ENCODE data around the gene POLD3. TPM values are rescaled to one million over a fixed set of nuclear protein-coding genes. Genes with fewer than 3 reads are reported as not detected.
"Not testable (repeated sequence)": the region's sequence is repeated elsewhere in the genome, so short reads cannot be mapped to it uniquely, and the experiment has no call there.

POLD3 gene
- total RNA-seq, 1 experiment from 2014 or later, result 19.5 TPM

DNA sequence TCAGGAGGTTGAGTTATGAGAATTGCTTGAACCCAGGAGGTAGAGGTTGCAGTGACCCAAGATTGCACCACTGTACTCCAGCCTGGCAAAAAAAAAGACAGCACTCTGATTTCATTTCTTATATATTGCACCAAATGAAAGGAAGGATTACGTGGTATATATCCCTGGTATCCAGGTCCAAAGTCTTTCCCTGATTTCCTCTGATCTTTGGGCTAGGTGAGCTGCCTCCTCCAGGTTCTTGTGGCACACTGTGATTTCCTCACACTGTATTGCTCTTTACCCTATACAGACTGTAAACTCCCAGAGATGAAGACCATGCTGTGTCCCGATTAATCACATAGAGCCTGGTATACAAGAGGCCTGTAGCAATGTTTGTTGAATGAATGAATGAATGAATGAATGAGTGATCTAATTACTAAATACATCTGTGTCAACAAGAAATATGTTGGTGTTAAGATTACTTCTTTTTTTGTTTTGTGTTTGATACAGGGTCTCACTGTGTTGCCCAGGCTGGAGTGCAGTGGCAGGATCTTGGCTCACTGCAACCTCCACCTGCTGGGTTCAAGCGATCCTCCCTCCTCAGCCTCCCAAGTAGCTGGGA, 9.3 kb upstream of the POLD3 start:
- ChIA-PET CTCF (interaction anchor here (0.7 kb wide), 1 partner anchor 13 kb away, joined by 3 read pairs; no protein-coding TSS in a partner anchor), POLR2A (interaction anchor here (0.6 to 2.4 kb wide), 2 partner anchors 9 to 507 kb away, joined by 3 to 9 read pairs; partner anchors contain the start of gene POLD3)
- no TSS peak for BruUV-seq (replicated peaks)
- Mint-ChIP-seq H3K9me3 (ENCODE audit: unreplicated experiment) (no peaks in the 10 kb centered on the region), H3K27ac (ENCODE audit: low read depth, unreplicated experiment) (no peak overlapping the region), H3K27me3 (ENCODE audit: insufficient read depth, unreplicated experiment) (no peaks in the 10 kb centered on the region), H3K36me3 (ENCODE audit: insufficient read depth, unreplicated experiment) (no peaks in the 10 kb centered on the region), H3K4me3 (ENCODE audit: unreplicated experiment) (no peak overlapping the region), H3K4me1 (ENCODE audit: insufficient read depth, unreplicated experiment) (no peaks in the 10 kb centered on the region)
- TF ChIP-seq, protein P1, sequence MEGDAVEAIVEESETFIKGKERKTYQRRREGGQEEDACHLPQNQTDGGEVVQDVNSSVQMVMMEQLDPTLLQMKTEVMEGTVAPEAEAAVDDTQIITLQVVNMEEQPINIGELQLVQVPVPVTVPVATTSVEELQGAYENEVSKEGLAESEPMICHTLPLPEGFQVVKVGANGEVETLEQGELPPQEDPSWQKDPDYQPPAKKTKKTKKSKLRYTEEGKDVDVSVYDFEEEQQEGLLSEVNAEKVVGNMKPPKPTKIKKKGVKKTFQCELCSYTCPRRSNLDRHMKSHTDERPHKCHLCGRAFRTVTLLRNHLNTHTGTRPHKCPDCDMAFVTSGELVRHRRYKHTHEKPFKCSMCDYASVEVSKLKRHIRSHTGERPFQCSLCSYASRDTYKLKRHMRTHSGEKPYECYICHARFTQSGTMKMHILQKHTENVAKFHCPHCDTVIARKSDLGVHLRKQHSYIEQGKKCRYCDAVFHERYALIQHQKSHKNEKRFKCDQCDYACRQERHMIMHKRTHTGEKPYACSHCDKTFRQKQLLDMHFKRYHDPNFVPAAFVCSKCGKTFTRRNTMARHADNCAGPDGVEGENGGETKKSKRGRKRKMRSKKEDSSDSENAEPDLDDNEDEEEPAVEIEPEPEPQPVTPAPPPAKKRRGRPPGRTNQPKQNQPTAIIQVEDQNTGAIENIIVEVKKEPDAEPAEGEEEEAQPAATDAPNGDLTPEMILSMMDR (IDR thresholded peaks at IDR 0.05; ENCODE audit: unreplicated experiment), result no peak
- intact Hi-C loops (cut with micrococcal nuclease), result no loop called here
- no peak for DNase-seq (ENCODE audit: unreplicated experiment)

- H3K27me3 Mint-ChIP-seq (ENCODE audit: insufficient read depth, unreplicated experiment); H3K4me3 Mint-ChIP-seq (ENCODE audit: unreplicated experiment); H3K27ac Mint-ChIP-seq (ENCODE audit: low read depth, unreplicated experiment); CTCF ChIA-PET; intact Hi-C loops (cut with micrococcal nuclease); DNase-seq (ENCODE audit: unreplicated experiment); POLR2A ChIA-PET; BruUV-seq (replicated peaks); H3K9me3 Mint-ChIP-seq (ENCODE audit: unreplicated experiment): not testable (repeated sequence)
- Mint-ChIP-seq H3K36me3 (ENCODE audit: insufficient read depth, unreplicated experiment) (peaks cover 12% of the 10 kb centered on the region), H3K4me1 (ENCODE audit: insufficient read depth, unreplicated experiment) (peaks cover 20% of the 10 kb centered on the region)
These were observed 1.9 kb upstream of the POLD3 start for GRCh38 chr11:74590492-74590891.

- Mint-ChIP-seq H3K4me1 (ENCODE audit: insufficient read depth, unreplicated experiment) (peaks cover 20% of the 10 kb centered on the region), H3K27me3 (ENCODE audit: insufficient read depth, unreplicated experiment) (no peaks in the 10 kb centered on the region), H3K9me3 (ENCODE audit: unreplicated experiment) (no peaks in the 10 kb centered on the region), H3K27ac (ENCODE audit: low read depth, unreplicated experiment) (peak overlapping the region; percentile 94), H3K36me3 (ENCODE audit: insufficient read depth, unreplicated experiment) (peaks cover 15% of the 10 kb centered on the region), H3K4me3 (ENCODE audit: unreplicated experiment) (peak overlapping the region; percentile 85)
- TF ChIP-seq, protein P1 (IDR thresholded peaks at IDR 0.05; ENCODE audit: unreplicated experiment), result no peak
- POLR2A ChIA-PET, result interaction anchor here (0.7 to 2.6 kb wide), 15 partner anchors 10 to 744 kb away, joined by 3 to 17 read pairs (median 3); partner anchors contain the start of gene LIPT2
- CTCF ChIA-PET, result interaction anchor here (0.7 kb wide), 1 partner anchor 139 kb away, joined by 3 read pairs; no protein-coding TSS in a partner anchor
- DNase-seq (ENCODE audit: unreplicated experiment), result no peak
- intact Hi-C loops (cut with micrococcal nuclease), result no loop called here
- BruUV-seq (replicated peaks), result TSS peak; percentile 76
These were observed 330 bp upstream of the POLD3 start for GRCh38 chr11:74592063-74592440.

DNA sequence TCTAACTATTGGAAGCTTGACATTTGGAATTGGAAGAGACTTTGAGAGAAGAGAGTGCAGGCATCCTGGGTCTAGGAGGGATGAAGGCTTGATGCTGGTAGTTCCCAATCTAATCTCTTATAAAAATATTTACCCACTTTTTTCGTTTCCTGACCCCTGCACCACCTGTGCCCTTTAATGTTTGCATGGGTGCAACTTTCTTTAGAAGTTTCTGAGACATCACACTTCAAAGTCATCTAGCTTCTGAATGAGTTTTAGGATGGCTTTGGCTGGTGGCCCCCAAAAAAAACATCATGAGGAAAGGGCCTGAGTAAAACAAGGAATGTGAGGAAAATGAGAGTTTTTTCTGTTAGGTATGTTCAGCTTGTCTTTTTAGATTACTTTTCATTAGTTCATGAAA, 1.1 kb downstream of the POLD3 start:
- ChIA-PET POLR2A (interaction anchor here (0.6 to 2.6 kb wide), 9 partner anchors 11 to 371 kb away, joined by 3 to 17 read pairs (median 5); partner anchors contain the start of gene LIPT2), CTCF (interaction anchor here (0.6 to 1.0 kb wide), 6 partner anchors 15 to 169 kb away, joined by 3 to 4 read pairs (median 3); no protein-coding TSS in a partner anchor)
- Mint-ChIP-seq H3K27me3 (ENCODE audit: insufficient read depth, unreplicated experiment) (no peaks in the 10 kb centered on the region), H3K9me3 (ENCODE audit: unreplicated experiment) (no peaks in the 10 kb centered on the region), H3K36me3 (ENCODE audit: insufficient read depth, unreplicated experiment) (peaks cover 15% of the 10 kb centered on the region), H3K4me1 (ENCODE audit: insufficient read depth, unreplicated experiment) (peaks cover 20% of the 10 kb centered on the region), H3K27ac (ENCODE audit: low read depth, unreplicated experiment) (peak overlapping the region; percentile 94), H3K4me3 (ENCODE audit: unreplicated experiment) (peak overlapping the region; percentile 85)
- TF ChIP-seq, protein P1 (IDR thresholded peaks at IDR 0.05; ENCODE audit: unreplicated experiment), result no peak
- no peak for DNase-seq (ENCODE audit: unreplicated experiment)
- no TSS peak for BruUV-seq (replicated peaks)
- intact Hi-C loops (cut with micrococcal nuclease), result no loop called here
